Choroid plexus epithelial cell (primary cell): ENCODE results near the gene RADIL.

Source experiments
- DNase-seq: peaks from one replicate; pipeline ENCODE4 v3.0.0-alpha.2; 2010; ENCODE audit warnings: low read depth
- H3K4me3 ChIP-seq: 2 replicates; pipeline ENCODE4 v1.5.1; 2011; ENCODE audit warnings: low read depth, mild to moderate bottlenecking, control low read depth, low read length, moderate library complexity
- TF ChIP-seq, protein P1 (sequence below): conservative IDR thresholded peaks from 2 replicates; pipeline ENCODE4 v1.5.1; 2011; ENCODE audit warnings: low read depth, mild to moderate bottlenecking, control low read depth, inconsistent platforms, low read length, moderate library complexity

Gene RADIL

DNA sequence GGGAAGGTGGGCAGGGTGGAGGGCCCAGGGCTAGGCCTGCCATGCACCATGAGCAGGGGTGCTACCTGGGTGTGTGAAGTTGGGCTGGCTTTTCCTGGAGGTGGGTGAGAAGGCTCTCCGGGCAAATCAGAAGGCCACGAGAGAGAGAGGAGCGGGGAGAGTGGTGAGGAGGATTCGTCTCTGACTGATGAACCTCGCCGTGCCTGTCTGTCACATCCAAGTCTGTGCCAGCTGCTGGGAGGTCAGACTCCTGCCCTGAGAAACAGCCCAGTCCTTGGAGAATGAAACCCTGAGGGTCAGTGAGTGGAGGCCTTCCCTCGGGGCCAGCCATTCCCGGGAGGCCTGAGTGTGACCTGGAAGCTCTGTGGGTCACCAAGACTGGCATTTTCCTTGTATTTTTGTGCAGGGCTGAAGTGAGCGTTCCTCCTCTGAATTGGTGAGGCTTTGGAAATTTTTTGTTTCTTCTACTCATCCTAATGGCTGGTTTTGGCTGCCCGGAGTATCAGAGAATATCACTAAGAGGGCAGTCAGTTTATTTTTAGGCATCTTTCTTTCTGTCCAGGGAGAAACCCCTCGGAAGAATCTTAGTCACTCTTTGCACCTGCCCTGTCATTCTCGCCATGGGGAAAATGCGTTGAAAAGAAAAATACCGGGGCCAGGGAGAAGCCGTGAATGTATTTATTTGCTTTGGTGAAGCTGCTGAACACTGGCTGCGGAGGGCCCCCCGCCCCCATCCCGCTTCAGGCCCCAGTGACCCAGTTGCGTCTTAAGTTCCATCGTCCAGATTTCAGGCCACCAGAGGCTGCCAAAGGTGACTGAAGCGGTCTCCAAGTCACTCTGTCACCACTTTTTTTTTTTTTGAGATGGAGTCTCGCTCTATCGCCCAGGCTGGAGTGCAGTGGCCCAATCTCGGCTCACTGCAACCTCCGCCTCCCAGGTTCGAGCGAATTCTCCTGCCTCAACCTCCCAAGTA, 114.6 kb downstream of the RADIL start:
- TF ChIP-seq, protein P1, sequence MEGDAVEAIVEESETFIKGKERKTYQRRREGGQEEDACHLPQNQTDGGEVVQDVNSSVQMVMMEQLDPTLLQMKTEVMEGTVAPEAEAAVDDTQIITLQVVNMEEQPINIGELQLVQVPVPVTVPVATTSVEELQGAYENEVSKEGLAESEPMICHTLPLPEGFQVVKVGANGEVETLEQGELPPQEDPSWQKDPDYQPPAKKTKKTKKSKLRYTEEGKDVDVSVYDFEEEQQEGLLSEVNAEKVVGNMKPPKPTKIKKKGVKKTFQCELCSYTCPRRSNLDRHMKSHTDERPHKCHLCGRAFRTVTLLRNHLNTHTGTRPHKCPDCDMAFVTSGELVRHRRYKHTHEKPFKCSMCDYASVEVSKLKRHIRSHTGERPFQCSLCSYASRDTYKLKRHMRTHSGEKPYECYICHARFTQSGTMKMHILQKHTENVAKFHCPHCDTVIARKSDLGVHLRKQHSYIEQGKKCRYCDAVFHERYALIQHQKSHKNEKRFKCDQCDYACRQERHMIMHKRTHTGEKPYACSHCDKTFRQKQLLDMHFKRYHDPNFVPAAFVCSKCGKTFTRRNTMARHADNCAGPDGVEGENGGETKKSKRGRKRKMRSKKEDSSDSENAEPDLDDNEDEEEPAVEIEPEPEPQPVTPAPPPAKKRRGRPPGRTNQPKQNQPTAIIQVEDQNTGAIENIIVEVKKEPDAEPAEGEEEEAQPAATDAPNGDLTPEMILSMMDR = no peak
- DNase-seq = no peak

DNA sequence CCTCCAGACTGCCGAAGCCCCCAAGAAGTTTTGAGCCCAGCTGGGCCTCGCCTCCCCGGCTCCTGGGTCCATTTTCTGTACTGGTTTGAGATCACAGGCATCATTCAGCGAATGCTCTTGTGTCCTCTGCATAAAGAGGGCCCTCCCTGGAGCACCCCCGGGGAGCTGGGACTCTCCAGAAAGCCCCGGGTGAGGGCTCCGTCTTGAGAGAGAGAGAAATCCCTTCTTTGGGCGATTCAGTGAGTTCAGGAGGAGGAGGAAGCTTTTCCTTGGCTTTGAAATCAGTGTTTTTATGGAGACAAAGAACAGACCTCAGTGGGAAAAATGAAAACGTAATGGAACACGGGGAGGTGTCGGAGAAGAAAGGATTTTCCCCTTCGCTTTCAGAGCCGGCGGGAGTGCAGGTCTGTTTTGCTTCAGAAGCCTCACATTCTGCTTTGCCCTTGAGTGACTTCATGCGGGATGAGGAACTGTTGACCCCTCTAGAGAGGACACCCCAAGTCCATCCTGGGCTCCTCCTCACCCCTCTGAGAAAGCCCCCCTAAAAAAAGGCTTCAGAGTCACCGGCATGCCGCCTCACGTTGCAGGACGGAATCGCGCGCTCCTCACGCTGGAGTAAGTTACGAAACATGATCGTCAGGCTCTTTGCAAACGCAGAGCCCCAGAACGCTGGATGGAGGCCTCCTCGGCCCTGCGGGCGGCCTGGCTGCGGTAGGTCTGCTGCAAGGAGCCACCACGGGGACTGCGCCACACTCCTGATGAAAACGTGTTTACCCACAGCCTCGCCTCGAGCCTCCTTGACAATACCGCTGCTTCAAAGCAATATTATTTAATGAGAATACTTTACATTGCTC, 116.6 kb downstream of the RADIL start:
- no peak overlapping the region for H3K4me3 ChIP-seq
- TF ChIP-seq, protein P1 = no peak
- DNase-seq = no peak

More for the DNA sequence above, 114.6 kb downstream of the RADIL start:
- no peak overlapping the region for H3K4me3 ChIP-seq

- TF ChIP-seq, protein P1 = peak; percentile 53
- no peak for DNase-seq
- no peak overlapping the region for H3K4me3 ChIP-seq
These were observed 117.6 kb downstream of the RADIL start for GRCh38 chr7:4765776-4766490.

- no peak for DNase-seq
- TF ChIP-seq, protein P1 = no peak
- H3K4me3 ChIP-seq = no peak overlapping the region
These were observed 119.0 kb downstream of the RADIL start for GRCh38 chr7:4764402-4765007.

DNA sequence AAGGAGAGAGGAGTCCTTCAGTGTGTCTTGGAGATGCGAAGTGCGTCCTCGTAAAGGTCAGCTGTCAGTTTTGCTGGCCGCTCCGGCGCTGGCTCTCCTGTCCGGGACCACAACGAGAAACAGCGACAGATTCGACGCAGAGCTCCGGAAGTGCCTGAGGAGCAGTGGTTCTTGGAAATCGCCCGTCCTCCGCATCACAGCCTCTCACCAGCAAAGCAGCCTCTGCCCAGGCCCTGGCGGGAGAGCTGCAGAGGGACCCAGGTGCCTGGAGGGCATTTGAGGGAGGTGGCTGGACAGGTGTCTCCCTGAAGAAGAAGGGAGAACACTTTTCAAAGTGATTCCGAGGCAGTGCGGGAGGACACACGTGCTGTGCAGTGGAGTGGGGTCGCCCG, 119.7 kb downstream of the RADIL start:
- H3K4me3 ChIP-seq = no peak overlapping the region
- no peak for DNase-seq
- TF ChIP-seq, protein P1 = no peak

- TF ChIP-seq, protein P1 = no peak
- no peak for DNase-seq
- H3K4me3 ChIP-seq = no peak overlapping the region
These were observed 120.3 kb downstream of the RADIL start for GRCh38 chr7:4763091-4763793.
